HEK293T (cell line): Measurements from ENCODE around the gene ZBTB11.
"Not testable (repeated sequence)": the region's sequence is repeated elsewhere in the genome, so short reads cannot be mapped to it uniquely, and the experiment has no call there.

Source experiments
- BHLHE40 ChIP-seq: fragments of 450-650 bp; IDR thresholded peaks from 2 replicates; pipeline ENCODE4 v1.6.1; 2016; ENCODE audit warnings: mild to moderate bottlenecking, moderate library complexity, borderline replicate concordance
- FOXK2 ChIP-seq: fragments of 450-650 bp; IDR thresholded peaks from 2 replicates; pipeline ENCODE4 v1.6.1; 2016; ENCODE audit warnings: mild to moderate bottlenecking
- FOXM1 ChIP-seq: fragments of 450-650 bp; IDR thresholded peaks from 2 replicates; pipeline ENCODE4 v1.6.1; 2017; ENCODE audit warnings: mild to moderate bottlenecking, borderline replicate concordance
- HDGF ChIP-seq: fragments of 450-650 bp; IDR thresholded peaks from 2 replicates; pipeline ENCODE4 v1.6.1; 2017; ENCODE audit warnings: antibody characterized with exemption, borderline replicate concordance
- NFRKB ChIP-seq: fragments of 450-650 bp; IDR thresholded peaks from 2 replicates; pipeline ENCODE4 v1.6.1; 2016; ENCODE audit warnings: mild to moderate bottlenecking, moderate library complexity
- PKNOX1 ChIP-seq: fragments of 450-650 bp; IDR thresholded peaks from 2 replicates; pipeline ENCODE4 v1.6.1; 2016
- SP1 ChIP-seq: fragments of 450-650 bp; IDR thresholded peaks from 2 replicates; pipeline ENCODE4 v1.6.1; 2017
- SUZ12 ChIP-seq: fragments of 450-650 bp; IDR thresholded peaks from 2 replicates; pipeline ENCODE4 v1.6.1; 2016; ENCODE audit warnings: mild to moderate bottlenecking
- TARDBP ChIP-seq: fragments of 450-650 bp; IDR thresholded peaks from 2 replicates; pipeline ENCODE4 v1.6.1; 2016

GRCh38 chr3:101641397-101642115 is 35.4 kb downstream of the ZBTB11 start:
- TF ChIP-seq BHLHE40, NFRKB, TARDBP, SP1, HDGF, FOXM1, PKNOX1, SUZ12, FOXK2: not testable (repeated sequence)
